Large intestine (tissue), 3 donors: ENCODE data around the gene HMG20A. TPM values are rescaled to one million over a fixed set of nuclear protein-coding genes. Genes with fewer than 3 reads are reported as not detected.

Experiments used
- DNase-seq, 2 donors: peaks; one replicate each; pipeline versions ENCODE4 v3.0.0 to v3.0.0-alpha.2; 2013
- H3K27ac ChIP-seq: one replicate; pipeline ENCODE4 v1.5.1; 2013; ENCODE audit warnings: low read length
- H3K27me3 ChIP-seq: 2 replicates; pipeline ENCODE4 v1.6.1; 2013; ENCODE audit warnings: low read length; ENCODE audit not compliant: control insufficient read depth, insufficient read depth
- H3K36me3 ChIP-seq: 2 replicates; pipeline ENCODE4 v1.6.1; 2013; ENCODE audit warnings: low read length; ENCODE audit not compliant: control insufficient read depth, insufficient read depth
- H3K4me1 ChIP-seq: one replicate; pipeline ENCODE4 v1.6.1; 2013; ENCODE audit warnings: low read length; ENCODE audit not compliant: control insufficient read depth, insufficient read depth
- H3K4me3 ChIP-seq: one replicate; pipeline ENCODE4 v1.5.1; 2013; ENCODE audit warnings: low read length
- H3K9me3 ChIP-seq: one replicate; pipeline ENCODE4 v1.6.1; 2013; ENCODE audit warnings: mild to moderate bottlenecking, low read depth, low read length, moderate library complexity; ENCODE audit not compliant: control insufficient read depth
- WGBS: methylation state at CpG from one replicate; pipeline ENCODE4 v1.1.5; 2013; ENCODE audit warnings: low lambda C conversion rate; ENCODE audit not compliant: insufficient coverage; 5-methylcytosine and 5-hydroxymethylcytosine counted together
- polyA plus RNA-seq: library from polyadenylated mRNA; unstranded; fragments of 120-200 nt; gene quantifications from one replicate; pipeline ENCODE4 v1.2.1, GENCODE V29; 2013

Gene HMG20A
- polyA plus RNA-seq, 1 donor: 38.8 TPM

DNA sequence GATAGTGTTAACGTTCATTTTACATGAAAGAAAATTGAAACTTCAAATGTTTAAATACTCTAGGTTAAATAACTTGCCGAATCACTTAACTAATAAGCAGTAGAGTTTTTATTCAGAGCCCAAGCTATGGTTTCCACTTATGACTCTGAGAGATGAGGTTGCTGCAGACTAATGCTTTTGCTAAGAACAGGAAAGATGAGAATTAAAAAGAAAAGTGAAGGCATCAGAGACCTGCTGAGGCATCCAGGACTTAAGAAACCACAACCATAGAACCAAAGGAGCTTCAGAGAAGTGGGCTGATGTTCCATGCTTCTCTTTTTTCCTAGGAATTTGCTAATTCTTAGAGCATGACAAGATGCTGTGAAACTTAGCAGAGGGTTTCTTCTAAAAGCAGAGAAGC lies 9.5 kb downstream of the HMG20A start:
- DNase-seq: no peak
- Histone ChIP-seq H3K36me3 (no peaks in the 10 kb centered on the region), H3K9me3 (no peaks in the 10 kb centered on the region), H3K27me3 (no peaks in the 10 kb centered on the region), H3K27ac (no peak overlapping the region), H3K4me1 (no peaks in the 10 kb centered on the region), H3K4me3 (no peak overlapping the region)
- WGBS: 100% methylated on average over 1 of the region's 2 CpGs

DNA sequence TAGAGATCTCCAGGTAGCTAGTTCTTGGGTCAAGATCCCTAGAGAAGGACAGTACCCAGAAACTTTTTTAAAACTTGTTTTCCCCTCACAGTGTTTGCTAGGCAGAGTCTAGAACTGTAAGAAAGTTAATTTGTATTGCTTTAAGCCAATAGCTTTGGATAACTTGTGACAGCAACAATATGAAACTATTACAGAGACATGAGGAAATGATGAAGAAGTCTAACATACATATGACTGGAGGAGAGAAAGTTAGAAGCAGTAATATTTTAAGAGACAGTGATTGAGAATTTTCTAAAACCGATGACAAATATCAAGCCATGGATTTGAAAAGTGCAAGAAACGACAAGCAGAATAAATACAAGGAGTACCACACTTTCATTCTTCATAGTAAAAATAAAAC lies 10.0 kb downstream of the HMG20A start:
- no peaks in the 10 kb centered on the region for H3K9me3 ChIP-seq
- DNase-seq: no peak
- H3K4me3 ChIP-seq: no peak overlapping the region
- H3K27me3 ChIP-seq: no peaks in the 10 kb centered on the region
- H3K36me3 ChIP-seq: no peaks in the 10 kb centered on the region
- WGBS: 100% methylated on average over 2 of the region's 2 CpGs
- H3K27ac ChIP-seq: no peak overlapping the region
- H3K4me1 ChIP-seq: no peaks in the 10 kb centered on the region

DNA sequence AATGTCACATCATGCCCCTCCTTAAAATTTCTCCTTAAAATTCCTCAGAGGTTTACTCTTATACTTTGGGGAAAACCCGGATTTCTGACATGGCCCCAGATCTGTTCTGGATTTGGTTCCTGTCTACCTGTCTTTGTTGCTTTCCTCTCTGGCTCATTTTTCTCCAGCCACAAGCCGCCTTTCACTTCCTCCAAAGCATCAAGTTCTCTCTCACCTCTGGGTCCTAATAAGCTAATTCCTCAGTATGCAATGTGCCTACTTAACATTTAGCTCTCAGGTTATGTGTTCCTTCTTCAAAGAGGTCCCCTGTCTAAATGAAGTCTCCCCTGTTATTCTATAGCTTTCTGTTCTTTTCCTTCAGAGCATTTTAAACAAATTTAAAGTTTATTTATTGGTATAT lies 16.1 kb downstream of the HMG20A start:
- H3K36me3 ChIP-seq: no peaks in the 10 kb centered on the region
- 100% methylated on average over 1 of the region's 2 CpGs for WGBS
- DNase-seq: no peak
- no peak overlapping the region for H3K27ac ChIP-seq
- H3K4me3 ChIP-seq: no peak overlapping the region
- no peaks in the 10 kb centered on the region for H3K27me3 ChIP-seq
- no peaks in the 10 kb centered on the region for H3K4me1 ChIP-seq
- H3K9me3 ChIP-seq: no peaks in the 10 kb centered on the region

DNA sequence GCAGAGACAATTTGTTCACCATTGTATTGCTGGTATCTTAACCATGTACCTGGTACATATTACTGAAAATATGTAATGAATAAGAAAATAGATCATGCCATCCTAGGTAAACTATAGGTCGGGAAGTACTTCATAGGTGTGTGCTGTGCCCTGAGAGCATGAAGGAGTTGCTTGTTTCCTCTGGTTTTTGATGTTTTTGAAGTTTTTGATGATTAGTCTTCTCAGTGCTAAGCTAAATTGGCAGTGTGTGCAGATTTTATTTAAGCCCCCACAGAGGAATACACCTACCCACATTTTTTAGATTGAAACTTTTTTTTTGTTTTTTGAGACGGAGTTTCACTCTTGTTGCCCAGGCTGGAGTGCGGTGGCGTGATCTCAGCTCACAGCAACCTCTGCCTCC lies 16.6 kb downstream of the HMG20A start:
- Histone ChIP-seq H3K4me1 (no peaks in the 10 kb centered on the region), H3K4me3 (no peak overlapping the region), H3K36me3 (no peaks in the 10 kb centered on the region), H3K9me3 (no peaks in the 10 kb centered on the region), H3K27ac (no peak overlapping the region), H3K27me3 (no peaks in the 10 kb centered on the region)
- no CpG with 5 or more reads among the region's 4 CpGs for WGBS
- no peak for DNase-seq

DNA sequence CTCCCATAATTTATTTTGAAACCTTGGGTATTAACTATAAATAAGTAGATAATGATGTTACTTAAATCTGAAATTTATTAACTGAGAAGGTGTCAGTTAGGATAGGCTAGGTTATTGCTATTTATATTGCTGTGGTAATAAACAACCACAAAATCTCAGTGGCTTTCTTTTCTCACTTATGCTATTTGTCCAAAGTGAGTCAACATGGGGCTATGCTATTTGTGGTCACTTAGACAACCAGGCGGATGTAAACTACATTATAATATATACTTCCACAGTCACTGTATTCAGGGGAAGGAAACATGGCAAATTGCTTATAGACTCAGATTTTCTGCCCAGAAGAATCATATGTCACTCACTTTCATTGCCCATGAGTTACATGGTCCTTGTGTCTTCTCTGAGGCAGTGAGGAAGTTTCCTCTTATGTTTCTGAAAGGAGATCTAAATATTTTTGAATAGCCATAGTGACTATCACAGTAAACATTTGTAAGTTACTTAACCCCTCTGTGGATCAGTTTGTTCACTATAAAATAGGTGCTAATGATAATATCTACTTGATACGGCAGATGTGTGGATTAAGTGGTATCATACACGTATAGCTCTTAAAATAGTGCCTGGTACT lies 19.8 kb downstream of the HMG20A start:
- no CpG with 5 or more reads among the region's 3 CpGs for WGBS

DNA sequence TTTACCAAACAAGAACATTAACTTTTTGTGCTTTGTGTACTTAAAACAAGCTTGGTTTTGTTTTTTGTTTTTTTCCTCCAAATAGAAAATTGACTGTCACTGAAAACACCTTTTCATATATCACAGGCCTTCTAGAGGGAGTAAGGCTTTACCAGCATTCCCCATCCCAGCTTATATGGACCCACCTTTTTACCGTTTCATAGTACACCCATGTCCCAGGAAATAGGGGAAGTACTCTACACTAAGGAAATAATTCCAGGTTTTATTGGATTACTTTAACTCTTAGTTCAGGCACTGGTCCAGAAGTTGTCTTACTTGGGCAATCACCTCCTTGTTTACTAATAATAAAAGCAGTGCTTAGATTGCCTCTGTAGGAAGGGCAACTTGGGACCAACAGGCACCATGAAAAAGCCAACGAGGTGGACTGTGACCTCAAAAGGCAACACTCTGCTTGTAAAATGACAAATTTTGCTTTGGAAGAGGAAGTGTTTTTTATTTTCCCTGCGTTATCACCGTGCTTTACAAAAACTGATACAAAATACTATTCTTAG lies 26.2 kb downstream of the HMG20A start:
- DNase-seq: peak; percentile 61 to 83

More for the DNA sequence above, 19.8 kb downstream of the HMG20A start:
- no peak overlapping the region for H3K27ac ChIP-seq
- peak in 1 of 2 donors; percentile 6 for DNase-seq
- H3K4me1 ChIP-seq: no peaks in the 10 kb centered on the region
- H3K4me3 ChIP-seq: no peak overlapping the region
- no peaks in the 10 kb centered on the region for H3K36me3 ChIP-seq
- H3K27me3 ChIP-seq: no peaks in the 10 kb centered on the region
- H3K9me3 ChIP-seq: no peaks in the 10 kb centered on the region

DNA sequence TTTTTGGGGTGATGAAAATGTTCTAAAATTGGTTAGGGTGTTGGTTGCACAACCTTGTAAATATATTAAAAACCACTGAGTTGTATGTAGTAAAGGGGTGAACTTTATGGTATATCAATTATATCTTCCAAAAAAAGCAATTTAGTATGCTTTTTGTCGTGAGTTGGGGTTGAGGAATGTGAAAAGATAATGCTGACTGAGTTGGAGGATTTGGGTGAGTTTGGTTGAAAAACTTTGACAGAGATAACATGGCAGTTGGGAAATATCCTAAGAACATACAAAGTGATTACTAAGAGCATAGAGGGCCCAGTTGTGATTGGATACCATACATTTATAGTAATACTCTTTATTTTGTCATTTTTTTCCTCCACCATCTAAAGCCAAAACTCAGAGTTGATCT lies 33.6 kb downstream of the HMG20A start:
- no peaks in the 10 kb centered on the region for H3K27me3 ChIP-seq
- H3K9me3 ChIP-seq: no peaks in the 10 kb centered on the region
- H3K4me3 ChIP-seq: no peak overlapping the region
- peaks cover 3% of the 10 kb centered on the region for H3K4me1 ChIP-seq
- no peak overlapping the region for H3K27ac ChIP-seq
- no CpG with 5 or more reads among the region's 1 CpG for WGBS
- no peak for DNase-seq
- H3K36me3 ChIP-seq: peaks cover 7% of the 10 kb centered on the region

More for the DNA sequence above, 26.2 kb downstream of the HMG20A start:
- H3K4me1 ChIP-seq: peaks cover 6% of the 10 kb centered on the region
- H3K4me3 ChIP-seq: no peak overlapping the region
- WGBS: 20% methylated on average over 1 of the region's 4 CpGs
- no peaks in the 10 kb centered on the region for H3K9me3 ChIP-seq
- peaks cover 9% of the 10 kb centered on the region for H3K36me3 ChIP-seq
- H3K27me3 ChIP-seq: no peaks in the 10 kb centered on the region
- H3K27ac ChIP-seq: peak overlapping the region; percentile 56

DNA sequence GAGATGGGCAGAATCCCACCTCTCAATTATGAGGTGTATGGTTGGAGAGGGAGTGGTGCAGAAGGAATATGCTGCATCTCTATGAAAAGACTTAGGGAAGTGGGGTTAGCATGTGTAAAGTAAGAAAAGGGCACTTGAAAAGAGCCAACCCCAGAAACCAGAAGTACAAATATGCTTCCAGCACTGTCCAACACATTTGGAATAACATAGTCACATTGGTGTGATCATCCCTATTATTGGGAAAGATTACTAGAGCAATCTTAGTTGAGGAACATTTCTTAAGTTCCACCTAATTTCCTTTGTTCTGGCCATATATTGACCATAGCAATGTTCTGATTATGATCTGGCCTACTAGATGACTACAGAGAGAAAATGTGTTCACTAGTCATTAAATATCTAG lies 34.3 kb downstream of the HMG20A start:
- H3K27me3 ChIP-seq: no peaks in the 10 kb centered on the region
- DNase-seq: no peak
- H3K4me1 ChIP-seq: peaks cover 3% of the 10 kb centered on the region
- peaks cover 5% of the 10 kb centered on the region for H3K36me3 ChIP-seq
- no peaks in the 10 kb centered on the region for H3K9me3 ChIP-seq
- no peak overlapping the region for H3K4me3 ChIP-seq
- no peak overlapping the region for H3K27ac ChIP-seq

DNA sequence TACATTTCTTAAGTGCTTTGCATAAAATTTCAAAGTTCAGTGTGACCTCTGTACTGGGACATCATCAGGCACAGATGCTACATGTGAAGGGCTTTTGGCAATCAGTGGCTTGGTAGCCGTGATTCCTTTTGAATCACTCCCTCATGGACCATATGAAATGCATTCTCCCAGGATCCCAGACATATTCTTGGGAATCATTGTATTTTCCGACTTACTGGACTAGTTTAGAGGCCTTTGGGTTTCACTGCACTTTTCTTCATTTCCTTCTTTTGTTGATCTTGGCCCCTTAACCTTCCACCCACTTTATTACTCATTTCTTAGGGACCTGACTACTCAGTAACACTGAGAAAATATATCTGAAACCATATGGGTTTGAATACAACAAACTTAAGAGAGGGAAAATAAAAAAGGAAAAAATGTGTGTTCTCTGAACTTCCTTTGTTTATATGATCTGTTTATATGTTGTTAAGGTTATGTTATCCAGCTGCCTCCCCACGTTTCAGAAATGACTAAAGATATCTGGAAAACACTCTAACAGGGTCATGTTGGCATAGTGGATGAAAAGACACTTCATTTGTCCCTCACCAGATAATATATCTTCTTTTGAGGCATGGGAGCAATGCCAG lies 35.1 kb downstream of the HMG20A start:
- Histone ChIP-seq H3K4me3 (no peak overlapping the region), H3K36me3 (peaks cover 8% of the 10 kb centered on the region), H3K4me1 (peaks cover 3% of the 10 kb centered on the region), H3K9me3 (no peaks in the 10 kb centered on the region), H3K27me3 (no peaks in the 10 kb centered on the region), H3K27ac (peak overlapping the region; percentile 22)
- peak; percentile 5 to 27 for DNase-seq
- 100% methylated on average over 1 of the region's 3 CpGs for WGBS

DNA sequence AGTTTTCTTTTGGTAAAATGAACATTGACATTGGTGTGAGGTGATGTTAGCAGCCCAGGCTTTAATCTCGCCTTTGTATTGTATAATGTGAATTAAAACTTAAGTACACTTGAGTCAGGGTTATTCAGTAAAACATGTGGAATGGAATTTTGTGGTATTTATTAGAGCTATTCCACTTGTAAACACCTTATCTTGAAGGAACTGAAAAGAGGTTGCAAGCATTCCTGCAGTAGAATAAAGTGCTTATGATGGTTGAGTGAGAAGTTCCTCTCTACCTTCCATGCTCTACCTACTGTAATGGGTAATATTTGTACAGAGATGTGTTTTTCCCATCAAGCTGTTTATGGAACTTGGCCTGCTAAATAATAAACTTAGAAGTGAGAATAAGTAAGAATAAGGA lies 36.1 kb downstream of the HMG20A start:
- Histone ChIP-seq H3K4me3 (no peak overlapping the region), H3K36me3 (peaks cover 13% of the 10 kb centered on the region), H3K27ac (no peak overlapping the region), H3K9me3 (no peaks in the 10 kb centered on the region), H3K4me1 (peaks cover 3% of the 10 kb centered on the region), H3K27me3 (no peaks in the 10 kb centered on the region)
- no peak for DNase-seq
- WGBS: no CpG with 5 or more reads among the region's 1 CpG
